Body of pancreas (tissue), 4 donors: ENCODE measurements around the gene VPS13C. TPM values are rescaled to one million over a fixed set of nuclear protein-coding genes. Genes with fewer than 3 reads are reported as not detected.

Experiments
- ATAC-seq: fragments of 150-250 bp; one replicate; pipeline ENCODE4 v1.9.1; 2016
- DNase-seq, 4 donors: peaks; one replicate each; pipeline ENCODE4 v3.0.0-alpha.2; 2019
- H3K27ac ChIP-seq, 4 donors: fragments of 200-600 bp; sonication (generic); 1 replicate in 3 of 4; 2 replicates in 1 of 4; pipeline versions ENCODE4 v1.5.1 to v1.6.1; 2016 to 2019; ENCODE audit warnings: mild to moderate bottlenecking in 1 of 4, mixed read lengths in 1 of 4, moderate library complexity in 1 of 4
- H3K27me3 ChIP-seq, 2 donors: fragments of 200-600 bp; sonication (generic); one replicate each; pipeline ENCODE4 v1.6.0; 2016; ENCODE audit warnings: mild to moderate bottlenecking in 1 of 2
- H3K36me3 ChIP-seq, 2 donors: fragments of 200-600 bp; sonication (generic); replicated peaks in 1 of 2; 2 replicates each; pipeline ENCODE4 v1.5.1; 2016; ENCODE audit warnings: low read depth in 2 of 2; ENCODE audit not compliant: insufficient read depth in 1 of 2
- H3K4me1 ChIP-seq: fragments of 200-600 bp; sonication (generic); one replicate; pipeline ENCODE4 v1.6.0; 2016
- H3K4me3 ChIP-seq, 2 donors: fragments of 200-600 bp; sonication (generic); 1 replicate in 1 of 2; 2 replicates in 1 of 2; pipeline ENCODE4 v1.5.1; 2016 to 2019
- H3K9me3 ChIP-seq, 3 donors: fragments of 200-600 bp; sonication (generic); 1 replicate in 2 of 3; 2 replicates in 1 of 3; pipeline ENCODE4 v1.5.1; 2016
- CTCF ChIP-seq, 7 experiments: fragments of 450-650 bp in 4 of 7; fragments of 200-600 bp in 3 of 7; sonication (generic) in 3 of 7; IDR thresholded peaks; one replicate each; pipeline ENCODE4 v1.5.1; 2016 to 2019; ENCODE audit warnings: antibody characterized with exemption in 7 of 7
- POLR2A ChIP-seq, 3 donors: fragments of 450-650 bp; IDR thresholded peaks; one replicate each; pipeline ENCODE4 v1.6.1; 2016; ENCODE audit warnings: antibody characterized with exemption in 3 of 3, mild to moderate bottlenecking in 2 of 3
- WGBS, 2 donors: methylation state at CpG; one replicate each; pipeline ENCODE4 v1.1.5; 2017; 5-methylcytosine and 5-hydroxymethylcytosine counted together
- intact Hi-C: fragments of 100-400 bp; cut with DNase I; formaldehyde crosslinking; loops from one replicate; pipeline ENCODE4 v1.15.1; 2023
- total RNA-seq, 2 donors: library from RNA; depleted of rRNA; stranded (reverse); fragments of >200 nt; gene quantifications; one replicate each; pipeline ENCODE4 v1.1.0, GENCODE V29; 2016

Gene VPS13C
- total RNA-seq, 2 donors from 2014 or later = 67.2 to 68.6 TPM

DNA sequence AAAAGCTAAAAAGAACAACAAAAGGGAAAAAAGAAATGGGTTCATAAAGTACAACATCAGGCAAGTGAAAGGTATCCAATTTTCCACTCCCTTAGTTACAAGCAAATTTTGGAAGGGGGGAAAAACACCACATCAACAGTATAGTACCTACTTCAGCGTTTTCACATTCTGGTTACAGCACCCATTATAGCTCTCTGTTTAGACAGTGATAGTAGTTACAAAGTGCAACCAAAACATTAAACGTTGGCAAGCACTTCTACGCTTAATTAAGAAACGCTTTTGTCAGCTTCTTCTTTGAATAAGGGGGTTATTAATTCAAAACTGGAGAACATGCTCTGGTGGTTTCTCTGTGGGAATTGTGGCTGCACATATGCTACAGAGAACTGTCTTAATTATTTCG lies 180.2 kb downstream of the VPS13C start:
- Histone ChIP-seq H3K27me3 (no peaks in the 10 kb centered on the region), H3K36me3 (no peaks in the 10 kb centered on the region), H3K4me1 (no peaks in the 10 kb centered on the region), H3K27ac (no peak overlapping the region), H3K4me3 (no peak overlapping the region), H3K9me3 (no peaks in the 10 kb centered on the region)
- DNase-seq = no peak
- 54 to 56% methylated on average over 5 of the region's 5 CpGs for WGBS, 2 donors
- intact Hi-C loops = no loop called here
- TF ChIP-seq CTCF (IDR thresholded peaks at IDR 0.05) = no peak
- no peak for TF ChIP-seq POLR2A (IDR thresholded peaks at IDR 0.05)
- ATAC-seq = no peak

- Histone ChIP-seq H3K36me3 (no peaks in the 10 kb centered on the region), H3K4me3 (no peak overlapping the region), H3K4me1 (no peaks in the 10 kb centered on the region), H3K27me3 (no peaks in the 10 kb centered on the region), H3K27ac (no peak overlapping the region), H3K9me3 (no peaks in the 10 kb centered on the region)
- DNase-seq = peak in 1 of 4 donors; percentile 13
- WGBS, 2 donors = 51 to 52% methylated on average over 3 of the region's 3 CpGs
- TF ChIP-seq CTCF (IDR thresholded peaks at IDR 0.05) (no peak), POLR2A (IDR thresholded peaks at IDR 0.05) (no peak)
- intact Hi-C loops = no loop called here
- ATAC-seq = no peak
These were observed 181.0 kb downstream of the VPS13C start for GRCh38 chr15:61879219-61879618.

DNA sequence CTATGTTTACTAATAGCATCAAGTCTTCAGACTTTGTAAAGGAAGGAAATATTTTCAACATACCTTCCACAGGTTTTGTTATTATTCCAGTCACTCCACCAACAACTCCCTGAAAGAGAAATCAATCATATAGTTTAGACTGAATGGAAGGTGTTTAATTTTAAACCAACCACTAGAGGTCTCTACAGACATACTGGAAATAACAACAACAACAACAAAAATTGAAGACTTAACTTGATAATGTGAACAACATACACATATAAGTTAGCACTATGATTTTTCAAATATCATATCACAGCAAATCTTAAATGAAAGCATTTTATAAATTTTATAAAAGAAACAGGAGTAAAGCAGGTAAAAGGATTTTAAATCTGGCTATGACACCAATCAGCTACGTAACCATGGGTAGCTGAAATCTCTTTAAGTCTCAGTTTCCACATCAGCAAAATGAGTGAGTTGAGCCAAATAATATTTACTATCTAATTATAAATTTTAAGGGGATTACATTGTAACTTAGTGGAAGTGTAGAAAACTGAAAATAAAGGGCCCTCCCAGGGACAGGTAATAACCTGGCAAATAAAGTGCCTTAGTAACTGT lies 188.2 kb downstream of the VPS13C start:
- no peak overlapping the region for H3K27ac ChIP-seq
- H3K9me3 ChIP-seq = no peaks in the 10 kb centered on the region
- no peaks in the 10 kb centered on the region for H3K27me3 ChIP-seq
- ATAC-seq (no peak), DNase-seq (no peak)
- WGBS, 2 donors = 92 to 100% methylated on average over 1 of the region's 1 CpG
- H3K36me3 ChIP-seq = peaks cover 0 to 12% of the 10 kb centered on the region in 2 donors
- no peak overlapping the region for H3K4me3 ChIP-seq
- intact Hi-C loops = no loop called here
- no peak for TF ChIP-seq POLR2A (IDR thresholded peaks at IDR 0.05)
- peak in 6 of 7 experiments; percentile 27 to 67 (median 60) for TF ChIP-seq CTCF (IDR thresholded peaks at IDR 0.05)
- no peaks in the 10 kb centered on the region for H3K4me1 ChIP-seq

DNA sequence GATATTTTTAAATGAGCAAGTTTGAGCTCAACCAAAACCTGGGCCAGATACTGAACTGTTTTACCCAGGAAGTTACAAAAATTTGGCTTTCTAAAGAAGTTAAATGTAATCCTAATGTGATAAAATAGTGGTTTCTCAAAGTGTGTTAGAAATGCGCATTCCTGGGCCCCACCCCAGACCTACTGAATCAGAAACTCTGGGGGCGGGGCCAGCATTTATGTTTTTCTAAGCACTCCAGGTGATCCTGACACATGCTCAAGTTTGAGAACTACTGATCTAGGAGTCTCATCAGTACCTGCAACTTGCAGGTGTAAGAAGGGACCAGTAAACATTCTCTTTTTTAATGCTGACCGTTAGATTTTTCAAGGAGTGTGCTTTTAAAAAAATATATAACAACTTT lies 190.6 kb downstream of the VPS13C start:
- Histone ChIP-seq H3K4me1 (no peaks in the 10 kb centered on the region), H3K9me3 (no peaks in the 10 kb centered on the region), H3K4me3 (no peak overlapping the region), H3K27me3 (no peaks in the 10 kb centered on the region), H3K36me3 (peaks cover 0 to 12% of the 10 kb centered on the region in 2 donors), H3K27ac (no peak overlapping the region)
- no peak for TF ChIP-seq CTCF (IDR thresholded peaks at IDR 0.05)
- TF ChIP-seq POLR2A (IDR thresholded peaks at IDR 0.05) = no peak
- 94 to 98% methylated on average over 3 of the region's 3 CpGs for WGBS, 2 donors
- DNase-seq = no peak
- intact Hi-C loops = no loop called here
- ATAC-seq = no peak

DNA sequence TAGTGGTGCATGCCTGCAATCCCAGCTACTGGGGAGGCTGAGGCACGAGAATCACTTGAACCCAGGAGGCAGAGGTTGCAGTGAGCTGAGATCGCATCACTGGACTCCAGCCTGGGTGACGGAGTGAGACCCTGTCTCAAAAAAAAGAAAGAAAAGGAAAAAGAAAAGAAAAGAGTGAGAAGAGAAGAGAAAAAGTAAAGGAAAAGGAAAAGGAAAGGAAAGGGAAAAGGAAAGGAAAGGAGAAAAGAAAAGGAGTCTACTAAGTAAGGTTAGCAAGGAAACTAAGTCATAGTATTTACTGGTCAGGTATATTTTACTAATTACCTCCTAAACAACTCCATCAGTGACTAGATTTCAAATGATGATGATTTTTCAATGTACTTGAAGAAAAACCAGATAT lies 198.3 kb downstream of the VPS13C start:
- TF ChIP-seq CTCF (IDR thresholded peaks at IDR 0.05) (no peak), POLR2A (IDR thresholded peaks at IDR 0.05) (no peak)
- WGBS, 2 donors = 96% methylated on average over 3 of the region's 3 CpGs
- H3K4me1 ChIP-seq = no peaks in the 10 kb centered on the region
- H3K27ac ChIP-seq = no peak overlapping the region
- intact Hi-C loops = no loop called here
- DNase-seq (no peak), ATAC-seq (no peak)
- H3K4me3 ChIP-seq = no peak overlapping the region
- H3K9me3 ChIP-seq = no peaks in the 10 kb centered on the region
- H3K36me3 ChIP-seq = no peaks in the 10 kb centered on the region
- H3K27me3 ChIP-seq = no peaks in the 10 kb centered on the region
